ENCODE data around the gene NKAIN1.
"Not testable (repeated sequence)": the region's sequence is repeated elsewhere in the genome, so short reads cannot be mapped to it uniquely, and the experiment has no call there.

- TF ChIP-seq EZH2 (IDR thresholded peaks at IDR 0.05); POLR2AphosphoS5 (IDR thresholded peaks at IDR 0.05; ENCODE audit: borderline replicate concordance, low read depth, low read length); FOXP2 (optimal IDR thresholded peaks at IDR 0.05; ENCODE audit: control extremely low read depth, extremely low read length, insufficient read depth): not testable (repeated sequence)
These were observed 44.4 kb downstream of the NKAIN1 start for GRCh38 chr1:31195267-31195666.

Measured in SK-N-MC (cell line).